ENCODE measurements around the gene FYN. TPM values are rescaled to one million over a fixed set of nuclear protein-coding genes. Genes with fewer than 3 reads are reported as not detected.

The FYN gene
- total and polyA plus RNA-seq, 10 of the 15 experiments (the other 5 are each of a cell fraction or from before 2014, with no cell fraction given) = 51.4 to 247 (median 138) TPM

DNA sequence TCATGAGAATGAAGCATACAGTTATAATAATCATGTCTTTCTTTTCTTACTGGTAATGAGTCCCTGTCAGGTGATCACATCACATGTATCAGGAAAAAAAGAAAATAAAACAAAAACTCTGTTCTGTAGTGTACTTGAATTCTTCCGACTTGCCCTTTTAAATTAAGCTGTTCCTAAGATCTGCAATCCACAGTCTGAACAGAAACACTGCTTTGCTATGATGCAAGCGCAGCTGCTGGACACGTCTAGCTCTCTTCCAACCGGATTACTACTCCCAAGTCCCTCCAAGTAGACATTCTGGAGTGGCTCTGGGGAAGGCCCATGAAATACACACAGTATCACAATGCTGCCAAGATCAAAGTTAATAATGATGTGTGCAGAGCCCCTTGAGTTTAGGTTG lies 83.7 kb downstream of the FYN start:
- ChIA-PET RAD21 (ENCODE audit: unreplicated experiment) (interaction anchor here (0.8 to 4.9 kb wide), 14 partner anchors 11 to 67 kb away, joined by 3 to 37 read pairs (median 4); no protein-coding TSS in a partner anchor), POLR2A (interaction anchor here (1.1 to 4.1 kb wide), 11 partner anchors 11 to 84 kb away, joined by 3 to 21 read pairs (median 5); partner anchors contain the start of gene FYN), CTCF (interaction anchor here (0.5 to 3.2 kb wide), 11 partner anchors 10 to 292 kb away, joined by 3 to 23 read pairs (median 4); no protein-coding TSS in a partner anchor), SMC1A (ENCODE audit: uncharacterized antibody, unreplicated experiment) (interaction anchor here (0.6 to 7.3 kb wide), 16 partner anchors 8 to 290 kb away, joined by 3 to 71 read pairs (median 6); no protein-coding TSS in a partner anchor)
- peaks cover 22% of the 10 kb centered on the region for H3K4me1 ChIP-seq (ENCODE audit: control insufficient read depth, insufficient read depth, low read length)
- no peak overlapping the region for H2AFZ ChIP-seq (ENCODE audit: control insufficient read depth, low read depth, low read length)
- no peak overlapping the region for H3K9ac ChIP-seq (ENCODE audit: control insufficient read depth, insufficient read depth, low read length)
- BruUV-seq (replicated peaks) = no TSS peak
- H3K9me3 ChIP-seq (replicated peaks; ENCODE audit: control insufficient read depth, insufficient read depth, low read length) = no peaks in the 10 kb centered on the region; the same call in 2 of the 3 replicates
- H3K79me2 ChIP-seq (ENCODE audit: control insufficient read depth, insufficient read depth, low read length) = peaks cover 76% of the 10 kb centered on the region
- in situ Hi-C loops (cut with MboI) = no loop called here
- no peaks in the 10 kb centered on the region for H3K27me3 ChIP-seq (replicated peaks in 1 of 2; ENCODE audit: control insufficient read depth in 2 of 2, insufficient read depth in 2 of 2, low read length in 1 of 2)
- H3K4me2 ChIP-seq (ENCODE audit: control insufficient read depth, insufficient read depth) = no peak overlapping the region
- no peak for DNase-seq (ENCODE audit: low read depth, low spot score)
- no peak for ATAC-seq
- no peak overlapping the region for H3K27ac ChIP-seq (ENCODE audit: control insufficient read depth, insufficient read depth)
- H3K4me3 ChIP-seq = no peak overlapping the region
- H3K36me3 ChIP-seq (ENCODE audit: control insufficient read depth in 2 of 2, insufficient read depth in 2 of 2, low read length in 1 of 2) = no peaks in the 10 kb centered on the region; a peak in 3 of 4 replicates
- FAIRE-seq = no peak
- H4K20me1 ChIP-seq (ENCODE audit: control insufficient read depth, insufficient read depth) = no peaks in the 10 kb centered on the region
- TF ChIP-seq NR2F1 (conservative IDR thresholded peaks at IDR 0.05) (no peak), CBX3 (IDR thresholded peaks at IDR 0.05; ENCODE audit: borderline replicate concordance, low read depth) (no peak), RAD51 (IDR thresholded peaks at IDR 0.05) (peak; percentile 81)
- TF ChIP-seq, protein P1, sequence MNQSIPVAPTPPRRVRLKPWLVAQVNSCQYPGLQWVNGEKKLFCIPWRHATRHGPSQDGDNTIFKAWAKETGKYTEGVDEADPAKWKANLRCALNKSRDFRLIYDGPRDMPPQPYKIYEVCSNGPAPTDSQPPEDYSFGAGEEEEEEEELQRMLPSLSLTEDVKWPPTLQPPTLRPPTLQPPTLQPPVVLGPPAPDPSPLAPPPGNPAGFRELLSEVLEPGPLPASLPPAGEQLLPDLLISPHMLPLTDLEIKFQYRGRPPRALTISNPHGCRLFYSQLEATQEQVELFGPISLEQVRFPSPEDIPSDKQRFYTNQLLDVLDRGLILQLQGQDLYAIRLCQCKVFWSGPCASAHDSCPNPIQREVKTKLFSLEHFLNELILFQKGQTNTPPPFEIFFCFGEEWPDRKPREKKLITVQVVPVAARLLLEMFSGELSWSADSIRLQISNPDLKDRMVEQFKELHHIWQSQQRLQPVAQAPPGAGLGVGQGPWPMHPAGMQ (IDR thresholded peaks at IDR 0.05; ENCODE audit: borderline replicate concordance) = no peak
- intact Hi-C loops (cut with micrococcal nuclease; ENCODE audit: unreplicated experiment) = no loop called here
- WGBS (ENCODE audit: insufficient coverage, insufficient replicate concordance, low lambda C conversion rate, missing lambda C conversion rate) = 65% methylated on average over 4 of the region's 4 CpGs
